PC-3 (cell line): ENCODE measurements around the gene AFF3. TPM values are rescaled to one million over a fixed set of nuclear protein-coding genes. Genes with fewer than 3 reads are reported as not detected.

ENCODE experiments used
- ATAC-seq: fragments of 200-7000 bp; cut with Tn5 transposase; 2 replicates; pipeline ENCODE4 v1.9.1; 2020; ENCODE audit warnings: mild to moderate bottlenecking, moderate library complexity
- BruUV-seq: library from RNA; stranded (reverse); fragments of 400-500 nt; replicated peaks from 2 replicates; lab custom pipeline; 2021; lab: Mats Ljungman, UMichigan
- CTCF ChIA-PET: fragments of 300-600 bp; sonication (Branson Sonifier 250); formaldehyde crosslinking; loops from one replicate; lab custom pipeline; 2022; ENCODE audit warnings: antibody characterized with exemption; lab: Charles Lee
- POLR2A ChIA-PET: fragments of 300-600 bp; sonication (Branson Sonifier 250); formaldehyde crosslinking; loops from one replicate; lab custom pipeline; 2022; ENCODE audit warnings: antibody characterized with exemption; ENCODE audit not compliant: unreplicated experiment; lab: Charles Lee
- DNase-seq: peaks from one replicate; pipeline ENCODE4 v3.0.0-alpha.2; 2015
- H2AFZ ChIP-seq: fragments of 300-600 bp; sonication (generic); 2 replicates; pipeline ENCODE4 v1.6.0; 2016; ENCODE audit warnings: antibody characterized with exemption, low read length
- H3F3A ChIP-seq: fragments of 300-600 bp; sonication (generic); one replicate; pipeline ENCODE4 v1.6.0; 2017; ENCODE audit warnings: antibody characterized with exemption, low read length, control low read depth, mild to moderate bottlenecking; ENCODE audit not compliant: unreplicated experiment
- H3K27ac ChIP-seq: fragments of 300-600 bp; sonication (generic); 2 replicates; pipeline ENCODE4 v1.5.1; 2016; ENCODE audit warnings: mild to moderate bottlenecking, low read length
- H3K27me3 ChIP-seq: fragments of 300-600 bp; sonication (generic); 2 replicates; pipeline ENCODE4 v1.6.1; 2016; ENCODE audit warnings: low read length, mixed read lengths
- H3K36me3 ChIP-seq: fragments of 300-600 bp; sonication (generic); 2 replicates; pipeline ENCODE4 v1.6.1; 2016; ENCODE audit warnings: low read depth, mixed run types, low read length, mixed read lengths
- H3K4me1 ChIP-seq: fragments of 300-600 bp; sonication (generic); 2 replicates; pipeline ENCODE4 v1.5.1; 2016; ENCODE audit warnings: low read length; ENCODE audit not compliant: insufficient read depth
- H3K4me2 ChIP-seq: fragments of 300-600 bp; sonication (generic); 2 replicates; pipeline ENCODE4 v1.6.0; 2016; ENCODE audit warnings: low read length
- H3K4me3 ChIP-seq: fragments of 300-600 bp; sonication (generic); 2 replicates; pipeline ENCODE4 v1.5.1; 2016; ENCODE audit warnings: mild to moderate bottlenecking, low read length, mixed read lengths
- H3K79me2 ChIP-seq: fragments of 300-600 bp; sonication (generic); 2 replicates; pipeline ENCODE4 v1.6.1; 2017; ENCODE audit warnings: low read length, mixed read lengths
- H3K9ac ChIP-seq: fragments of 300-600 bp; sonication (generic); 2 replicates; pipeline ENCODE4 v1.6.0; 2016; ENCODE audit warnings: mild to moderate bottlenecking, low read length
- H3K9me2 ChIP-seq: fragments of 300-600 bp; sonication (generic); replicated peaks from 2 replicates; pipeline ENCODE4 v1.6.1; 2016; ENCODE audit warnings: mixed run types, low read length, mixed read lengths
- H3K9me3 ChIP-seq: fragments of 300-600 bp; sonication (generic); 2 replicates; pipeline ENCODE4 v1.6.1; 2016; ENCODE audit warnings: low read length, mixed read lengths
- H4K20me1 ChIP-seq: fragments of 300-600 bp; sonication (generic); 2 replicates; pipeline ENCODE4 v1.6.1; 2016; ENCODE audit warnings: low read length, mixed read lengths
- EZH2 ChIP-seq: fragments of 300-600 bp; sonication (generic); IDR thresholded peaks from one replicate; pipeline ENCODE4 v1.6.1; 2017; ENCODE audit warnings: antibody characterized with exemption, mild to moderate bottlenecking, low read length; ENCODE audit not compliant: unreplicated experiment
- EZH2phosphoT487 ChIP-seq: fragments of 300-600 bp; sonication (generic); IDR thresholded peaks from 2 replicates; pipeline ENCODE4 v1.6.1; 2018; ENCODE audit warnings: mild to moderate bottlenecking, antibody characterized with exemption, low read length, borderline replicate concordance
- intact Hi-C: fragments of 100-400 bp; cut with micrococcal nuclease; formaldehyde crosslinking; loops from 2 replicates; pipeline ENCODE4 v1.9.0; 2023
- total RNA-seq: library from RNA; depleted of rRNA; stranded (reverse); fragments of >200 nt; gene quantifications from 2 replicates; pipeline ENCODE4 v1.2.3, GENCODE V29; 2014
- TF ChIP-seq, protein P1 (sequence below): fragments of 300-600 bp; sonication (generic); conservative IDR thresholded peaks from 2 replicates; pipeline ENCODE4 v1.5.1; 2017; ENCODE audit warnings: antibody characterized with exemption, low read depth, mild to moderate bottlenecking, low read length

The AFF3 gene
- total RNA-seq, 1 experiment from 2014 or later = 0.04 TPM

DNA sequence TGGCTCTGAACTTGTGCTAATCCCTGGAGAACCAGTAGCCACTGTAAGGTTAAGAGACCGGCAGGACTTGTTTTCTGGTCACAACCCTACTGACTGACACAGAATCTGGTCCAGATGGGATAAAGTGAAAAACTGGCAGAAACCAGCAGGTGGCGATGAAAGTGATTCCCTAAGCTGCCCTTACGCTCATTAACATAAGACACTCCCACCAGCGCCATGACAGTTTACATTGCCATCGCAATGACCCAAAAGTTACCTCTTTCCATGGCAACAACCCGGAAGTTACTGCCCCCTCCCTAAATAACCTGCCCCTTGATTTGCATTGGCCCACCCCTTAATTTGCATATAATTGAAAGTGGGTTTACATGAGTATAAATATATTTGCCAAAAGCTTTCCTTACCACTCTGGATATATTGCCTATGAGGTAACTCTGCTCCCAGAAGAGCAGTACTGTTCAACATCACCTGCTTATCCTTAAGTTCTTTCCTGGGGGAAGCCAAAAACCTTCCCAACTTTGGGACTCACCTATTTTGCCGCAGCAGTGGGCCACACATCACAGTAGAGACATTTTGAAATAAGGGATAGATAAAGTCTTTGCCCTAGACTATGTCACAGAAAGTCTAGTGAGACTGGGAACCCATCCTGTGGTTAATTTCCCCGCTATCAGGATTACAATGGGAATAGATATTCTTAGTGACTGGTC lies 35.8 kb upstream of the AFF3 start:
- no peaks in the 10 kb centered on the region for H3K27me3 ChIP-seq
- no TSS peak for BruUV-seq
- no peak overlapping the region for H3K4me3 ChIP-seq
- peak; percentile 90 for DNase-seq
- H3K36me3 ChIP-seq = no peaks in the 10 kb centered on the region
- H3K9me2 ChIP-seq = no peaks in the 10 kb centered on the region
- ChIA-PET POLR2A (no interaction called here), CTCF (no interaction called here)
- TF ChIP-seq, protein P1, sequence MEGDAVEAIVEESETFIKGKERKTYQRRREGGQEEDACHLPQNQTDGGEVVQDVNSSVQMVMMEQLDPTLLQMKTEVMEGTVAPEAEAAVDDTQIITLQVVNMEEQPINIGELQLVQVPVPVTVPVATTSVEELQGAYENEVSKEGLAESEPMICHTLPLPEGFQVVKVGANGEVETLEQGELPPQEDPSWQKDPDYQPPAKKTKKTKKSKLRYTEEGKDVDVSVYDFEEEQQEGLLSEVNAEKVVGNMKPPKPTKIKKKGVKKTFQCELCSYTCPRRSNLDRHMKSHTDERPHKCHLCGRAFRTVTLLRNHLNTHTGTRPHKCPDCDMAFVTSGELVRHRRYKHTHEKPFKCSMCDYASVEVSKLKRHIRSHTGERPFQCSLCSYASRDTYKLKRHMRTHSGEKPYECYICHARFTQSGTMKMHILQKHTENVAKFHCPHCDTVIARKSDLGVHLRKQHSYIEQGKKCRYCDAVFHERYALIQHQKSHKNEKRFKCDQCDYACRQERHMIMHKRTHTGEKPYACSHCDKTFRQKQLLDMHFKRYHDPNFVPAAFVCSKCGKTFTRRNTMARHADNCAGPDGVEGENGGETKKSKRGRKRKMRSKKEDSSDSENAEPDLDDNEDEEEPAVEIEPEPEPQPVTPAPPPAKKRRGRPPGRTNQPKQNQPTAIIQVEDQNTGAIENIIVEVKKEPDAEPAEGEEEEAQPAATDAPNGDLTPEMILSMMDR = peak; percentile 73
- no peak for TF ChIP-seq EZH2phosphoT487
- no peak for TF ChIP-seq EZH2
- no peaks in the 10 kb centered on the region for H3F3A ChIP-seq
- H3K4me2 ChIP-seq = 0 out of 2 replicates have a peak overlapping the region, but pooled peaks have one; percentile 21
- ATAC-seq = peak; percentile 89
- intact Hi-C loops = loop anchor here (5.0 kb wide), 1 partner anchor 64 kb away; no protein-coding TSS in a partner anchor
- no peaks in the 10 kb centered on the region for H4K20me1 ChIP-seq
- H3K9ac ChIP-seq = no peak overlapping the region
- peak overlapping the region; percentile 32; the same call in 1 of the 2 replicates for H2AFZ ChIP-seq
- no peaks in the 10 kb centered on the region for H3K79me2 ChIP-seq
- no peaks in the 10 kb centered on the region for H3K4me1 ChIP-seq
- H3K27ac ChIP-seq = no peak overlapping the region
- H3K9me3 ChIP-seq = no peaks in the 10 kb centered on the region

DNA sequence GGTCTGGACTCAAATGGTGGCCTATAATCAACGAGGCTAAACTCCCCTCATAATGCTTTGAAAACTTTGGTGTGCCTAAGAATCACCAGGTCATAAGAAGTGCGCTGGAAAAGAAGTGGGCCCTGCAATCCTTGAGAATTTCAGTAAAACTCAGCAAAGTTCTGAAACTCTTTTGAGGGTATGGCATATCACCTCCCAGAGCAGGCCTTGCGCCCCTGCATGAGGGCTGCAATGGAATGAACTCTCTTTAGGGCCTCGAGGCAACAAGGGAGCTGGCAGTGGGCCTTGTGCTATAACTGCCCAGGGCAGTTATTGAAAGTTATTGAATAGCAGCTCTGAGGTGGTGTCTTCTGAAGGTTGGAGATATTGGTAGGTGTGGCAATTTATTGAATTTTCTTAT lies 34.5 kb upstream of the AFF3 start:
- intact Hi-C loops = loop anchor here (5.0 kb wide), 1 partner anchor 65 kb away; no protein-coding TSS in a partner anchor
- TF ChIP-seq, protein P1 = no peak
- TF ChIP-seq EZH2phosphoT487 (no peak), EZH2 (no peak)
- Histone ChIP-seq H3K4me1 (no peaks in the 10 kb centered on the region), H3K36me3 (no peaks in the 10 kb centered on the region), H3K4me3 (no peak overlapping the region), H3K9me2 (no peaks in the 10 kb centered on the region), H3K4me2 (no peak overlapping the region), H3K79me2 (no peaks in the 10 kb centered on the region), H4K20me1 (no peaks in the 10 kb centered on the region), H3K9me3 (no peaks in the 10 kb centered on the region), H3K27me3 (no peaks in the 10 kb centered on the region), H2AFZ (no peak overlapping the region), H3K27ac (no peak overlapping the region), H3F3A (no peaks in the 10 kb centered on the region), H3K9ac (no peak overlapping the region)
- ChIA-PET CTCF (no interaction called here), POLR2A (no interaction called here)
- no TSS peak for BruUV-seq
- no peak for DNase-seq
- no peak for ATAC-seq

DNA sequence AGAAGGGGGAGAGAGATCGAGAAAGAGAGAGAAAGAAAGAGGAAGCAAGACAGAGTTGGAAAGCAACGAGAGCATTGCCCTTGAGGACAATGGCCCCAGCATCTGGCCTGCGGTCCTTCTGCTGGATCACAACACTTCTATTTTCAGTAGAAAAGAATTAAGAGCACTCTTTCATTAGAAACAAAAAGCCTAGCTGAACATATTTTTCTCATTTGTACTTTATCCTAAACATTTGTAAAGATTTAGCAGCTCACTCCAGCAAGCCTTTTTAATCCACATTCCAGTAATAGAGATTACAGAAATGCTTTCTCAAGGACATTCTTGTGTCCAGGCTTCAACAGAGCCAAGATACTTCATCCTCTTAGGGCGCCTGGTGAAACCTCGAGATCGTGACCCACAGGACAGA lies 31.6 kb upstream of the AFF3 start:
- Histone ChIP-seq H3K27ac (no peak overlapping the region), H3K27me3 (no peaks in the 10 kb centered on the region), H3K4me3 (no peak overlapping the region), H2AFZ (no peak overlapping the region), H3K79me2 (no peaks in the 10 kb centered on the region), H3K9me3 (no peaks in the 10 kb centered on the region), H3F3A (no peaks in the 10 kb centered on the region), H3K4me1 (no peaks in the 10 kb centered on the region), H3K9ac (no peak overlapping the region), H3K9me2 (no peaks in the 10 kb centered on the region), H3K36me3 (no peaks in the 10 kb centered on the region), H3K4me2 (no peak overlapping the region), H4K20me1 (no peaks in the 10 kb centered on the region)
- TF ChIP-seq, protein P1 = no peak
- TF ChIP-seq EZH2 (no peak), EZH2phosphoT487 (no peak)
- BruUV-seq = no TSS peak
- POLR2A ChIA-PET = no interaction called here
- ATAC-seq = no peak
- intact Hi-C loops = no loop called here
- no peak for DNase-seq
- CTCF ChIA-PET = interaction anchor here (0.5 kb wide), 1 partner anchor 447 kb away, joined by 4 read pairs; no protein-coding TSS in a partner anchor
